ENCODE measurements around the gene GALK1.
A peak's percentile ranks its signal among the peaks of the same experiment; 100 is the strongest.
"Not testable (repeated sequence)": the region's sequence is repeated elsewhere in the genome, so short reads cannot be mapped to it uniquely, and the experiment has no call there.

Gene GALK1

DNA sequence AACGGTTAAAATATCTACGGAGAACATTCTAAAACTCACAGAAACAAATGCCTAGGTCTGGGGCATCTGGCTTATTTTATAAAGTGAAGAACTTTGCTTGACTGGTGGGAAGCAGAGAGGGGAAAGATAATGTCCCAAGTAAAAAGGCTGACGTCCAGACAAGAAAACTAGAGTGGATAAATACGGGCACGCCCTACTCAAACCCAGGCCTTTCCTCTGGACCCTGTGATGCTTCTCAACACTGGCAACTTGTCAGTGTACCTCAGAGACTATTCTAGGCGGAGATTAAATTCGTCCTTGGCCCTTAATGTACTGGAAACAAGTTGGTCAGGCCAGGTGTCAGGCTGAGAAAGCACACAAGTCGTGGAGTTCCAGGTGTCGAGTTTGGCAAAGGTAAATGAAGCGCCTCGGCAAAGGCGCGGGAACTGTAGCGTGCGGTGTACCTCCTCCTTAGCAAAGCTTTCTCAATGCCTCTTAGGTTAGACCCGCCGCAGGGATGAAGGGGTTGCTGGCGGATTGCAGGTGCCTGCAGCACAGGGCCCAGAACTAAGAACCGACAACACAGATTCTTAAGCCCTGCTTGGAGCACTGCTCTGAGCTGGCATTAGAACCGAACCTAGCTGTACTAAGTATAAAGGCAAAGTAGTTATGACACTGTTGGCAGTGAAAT is 18.9 kb upstream of the GALK1 start:
- no peak for DNase-seq

DNA sequence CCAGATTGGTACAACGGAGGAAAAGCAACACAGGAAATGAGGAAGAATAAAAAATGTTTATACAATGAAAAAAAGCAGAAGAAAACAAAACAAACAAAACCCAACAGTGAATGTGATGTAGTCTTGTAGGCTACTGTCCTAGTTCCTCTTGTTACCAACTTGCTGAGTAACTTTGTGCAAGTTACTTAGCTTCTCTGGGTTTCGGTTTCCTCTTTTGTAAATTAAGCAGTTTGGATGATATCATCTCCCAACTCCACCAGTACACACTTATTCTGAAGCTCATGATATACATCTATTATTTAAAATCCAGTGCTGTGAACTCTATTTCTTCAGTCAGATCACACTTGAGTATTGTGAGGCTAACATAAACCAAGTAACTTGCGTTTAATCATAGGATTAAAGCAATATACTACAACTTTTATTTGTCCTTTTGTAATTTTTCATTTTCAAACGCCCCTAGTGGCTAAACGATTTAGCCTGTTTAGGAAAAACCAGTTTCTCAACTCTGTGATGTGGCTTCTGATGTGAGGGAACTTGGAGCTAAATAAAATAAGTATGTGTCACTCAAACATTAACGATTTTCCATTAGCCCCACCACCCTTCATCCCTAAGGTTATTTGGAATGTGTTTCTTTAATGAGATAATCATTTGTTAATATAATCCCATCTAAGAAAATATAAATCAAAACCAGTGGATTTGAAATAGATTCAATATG is 18.2 kb upstream of the GALK1 start:
- no peak for DNase-seq

DNA sequence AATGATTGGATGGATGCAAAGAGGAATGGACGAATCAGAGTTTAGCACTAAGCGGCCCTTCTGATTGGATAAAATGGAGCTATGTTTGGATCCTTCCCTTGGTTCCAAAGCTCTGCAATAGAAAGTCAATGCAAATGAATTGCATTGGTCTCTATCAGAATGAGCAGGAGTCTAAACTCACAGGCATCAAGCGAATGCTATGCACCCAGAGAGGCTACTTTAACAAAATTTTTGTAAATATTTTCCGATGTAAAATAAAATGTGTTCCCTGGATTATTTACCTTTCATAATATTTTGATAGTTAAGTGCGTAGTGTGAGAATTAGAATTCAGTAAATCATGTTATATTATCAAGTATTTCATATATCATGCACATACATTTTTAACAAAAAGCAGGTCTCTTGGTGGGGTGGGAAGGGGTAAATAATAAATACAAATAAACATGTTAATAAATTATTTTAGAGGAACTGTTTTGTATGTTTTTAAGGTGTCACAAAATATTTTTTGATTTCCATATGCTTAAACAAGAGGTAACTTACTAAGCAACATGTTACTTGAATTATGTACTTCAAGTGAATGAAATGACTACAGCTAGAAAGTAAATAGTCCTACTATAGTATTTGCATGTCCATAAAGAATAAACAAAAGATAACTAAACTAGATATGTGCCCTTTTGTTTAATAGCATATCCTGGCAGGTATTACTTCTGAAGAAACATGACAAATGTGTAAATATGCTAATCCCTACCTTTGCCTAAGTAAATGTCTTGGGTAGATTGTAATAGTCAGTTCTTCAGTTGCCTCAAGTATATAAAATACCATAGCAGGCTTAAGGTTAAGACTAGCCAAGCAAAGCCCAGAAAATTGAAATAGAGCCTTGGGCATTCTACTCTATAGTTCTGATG is 15.2 kb upstream of the GALK1 start:
- DNase-seq = no peak

DNA sequence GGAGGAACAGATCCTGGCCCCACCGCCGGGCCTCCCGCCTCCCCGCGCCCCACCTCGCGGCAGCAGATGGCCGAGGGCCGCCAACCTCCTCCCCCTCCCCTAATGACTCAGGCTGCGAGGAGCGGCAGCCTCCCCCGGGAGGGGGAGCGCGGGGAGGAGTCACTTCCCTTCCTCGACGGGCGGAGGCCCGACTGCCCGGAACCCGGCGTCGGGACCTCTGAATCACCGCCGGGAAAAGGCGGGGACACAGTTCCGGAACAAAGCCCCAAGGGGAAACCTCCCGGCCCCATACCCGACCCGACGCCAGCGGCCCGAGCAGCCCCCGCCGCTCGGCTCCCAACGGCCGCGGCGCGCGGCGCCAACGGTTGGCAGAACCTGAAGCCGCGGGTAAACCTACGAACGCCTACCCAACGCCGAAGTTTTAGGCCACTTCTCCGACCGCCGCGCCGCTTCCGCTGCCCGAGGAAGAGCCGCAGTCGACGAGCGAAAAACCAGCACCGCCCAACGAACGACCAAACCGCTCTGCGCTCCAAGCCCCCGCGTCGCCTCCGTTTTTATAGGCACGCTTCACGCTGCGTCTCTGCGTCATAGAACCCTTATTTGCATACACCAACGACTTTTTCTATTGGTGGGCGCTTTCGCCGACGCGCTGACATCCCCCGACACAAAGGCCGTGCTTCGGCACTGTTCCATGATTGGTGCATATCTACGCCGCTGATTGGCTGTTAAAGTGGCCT is 14.4 kb upstream of the GALK1 start:
- peak; percentile 96 for DNase-seq

- DNase-seq = no peak
Measured at GRCh38 chr17:75778861-75779249, 13.9 kb upstream of the GALK1 start.

GRCh38 chr17:75778066-75778860 is 13.3 kb upstream of the GALK1 start:
- not testable (repeated sequence) for DNase-seq

GRCh38 chr17:75777296-75777922 is 12.4 kb upstream of the GALK1 start:
- DNase-seq = no peak

- no peak for DNase-seq
Measured at GRCh38 chr17:75776386-75777295, 11.6 kb upstream of the GALK1 start.

- no peak for DNase-seq
Measured at GRCh38 chr17:75774991-75775668, 10.1 kb upstream of the GALK1 start.

DNA sequence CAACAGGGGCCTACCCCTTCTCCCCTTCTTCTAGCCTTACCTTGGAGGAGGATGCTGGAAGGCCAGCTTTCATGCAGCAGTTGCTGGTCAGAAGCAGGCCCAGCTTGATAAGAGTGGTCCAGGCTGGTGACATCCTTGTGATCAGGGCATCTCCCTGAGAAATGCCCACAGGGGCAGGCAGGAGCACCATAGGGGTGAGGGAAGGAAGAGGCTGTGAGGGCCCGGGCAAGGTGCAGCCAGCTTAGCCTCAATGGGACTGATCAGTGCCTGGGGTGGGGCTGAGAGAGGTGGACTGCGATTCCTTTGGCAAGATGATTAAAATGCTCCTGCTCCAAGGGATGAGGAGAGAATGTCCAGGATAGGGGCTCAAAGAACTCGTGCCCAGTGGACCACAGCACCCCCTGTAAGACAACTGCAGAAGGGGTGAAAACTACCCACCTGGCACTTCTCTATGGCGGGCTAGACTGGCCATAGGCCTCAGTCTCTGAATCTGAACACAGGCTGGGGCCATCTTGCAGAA is 9.5 kb upstream of the GALK1 start:
- DNase-seq = no peak

DNA sequence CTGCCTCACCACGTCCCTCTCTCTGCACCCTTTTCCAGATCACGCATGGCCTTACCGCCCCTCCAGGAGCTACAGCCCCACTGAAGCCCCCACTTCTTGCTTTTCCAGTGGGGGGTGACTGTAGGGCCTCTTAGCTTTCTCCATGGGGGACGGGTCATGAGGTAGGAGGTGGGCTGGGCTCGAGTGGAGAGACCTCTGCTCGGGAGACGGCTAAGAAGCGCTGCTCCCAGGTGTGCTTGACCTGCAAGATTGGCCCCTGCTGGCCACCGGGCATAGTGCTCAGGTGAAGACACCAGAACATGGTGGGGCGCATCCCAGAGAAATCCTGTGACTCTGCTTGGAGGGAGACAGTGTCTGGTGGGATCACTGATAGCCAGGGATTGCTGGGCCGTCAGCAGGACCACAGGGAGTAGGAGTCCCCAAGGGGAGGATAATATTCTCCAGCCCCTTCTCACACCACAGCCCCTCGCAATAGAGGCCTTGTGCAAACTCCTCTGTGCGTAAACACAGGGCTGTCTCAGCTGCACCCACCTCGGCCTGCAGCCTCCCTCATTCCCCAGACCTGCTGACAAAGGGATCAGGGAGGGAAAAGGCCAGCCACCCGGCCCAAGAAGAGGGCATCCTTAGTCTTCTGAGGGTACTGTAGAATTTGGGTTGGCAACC is 8.9 kb upstream of the GALK1 start:
- DNase-seq = no peak

DNA sequence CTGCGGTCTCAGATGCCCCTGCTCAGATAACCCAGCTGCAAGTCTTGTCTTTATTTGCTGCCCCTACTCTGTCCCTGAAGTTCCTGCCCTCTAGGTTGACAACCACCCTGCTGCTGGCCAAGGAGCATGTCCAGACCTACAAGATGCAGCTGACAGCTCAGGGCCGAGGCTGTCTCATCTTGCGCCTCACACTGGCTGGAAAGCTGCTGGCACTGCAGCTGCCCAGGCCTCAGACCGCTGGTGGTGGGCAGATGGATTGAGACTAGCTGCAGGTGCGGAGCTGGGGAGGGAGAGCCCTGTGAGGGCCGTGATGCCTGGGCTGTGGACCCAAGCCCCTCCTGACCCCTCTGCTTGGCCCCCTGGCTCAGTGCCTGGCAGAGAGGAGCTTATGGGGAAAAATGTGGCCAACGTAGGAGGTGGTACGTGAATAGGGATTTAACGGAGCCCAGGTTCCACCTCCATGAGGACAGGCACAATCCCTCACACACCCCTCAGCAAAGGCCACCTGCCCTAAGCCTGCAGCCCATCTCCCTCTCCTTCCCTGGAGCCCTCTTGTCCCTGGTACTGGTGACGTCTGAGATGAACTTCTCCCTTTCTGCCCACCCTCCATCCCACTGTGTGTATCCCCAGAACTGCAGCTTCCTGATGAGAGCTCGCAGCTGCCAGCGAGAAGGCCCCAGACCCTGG is 8.3 kb upstream of the GALK1 start:
- DNase-seq = no peak

GRCh38 chr17:75771334-75772281 is 6.6 kb upstream of the GALK1 start:
- no peak for DNase-seq

DNA sequence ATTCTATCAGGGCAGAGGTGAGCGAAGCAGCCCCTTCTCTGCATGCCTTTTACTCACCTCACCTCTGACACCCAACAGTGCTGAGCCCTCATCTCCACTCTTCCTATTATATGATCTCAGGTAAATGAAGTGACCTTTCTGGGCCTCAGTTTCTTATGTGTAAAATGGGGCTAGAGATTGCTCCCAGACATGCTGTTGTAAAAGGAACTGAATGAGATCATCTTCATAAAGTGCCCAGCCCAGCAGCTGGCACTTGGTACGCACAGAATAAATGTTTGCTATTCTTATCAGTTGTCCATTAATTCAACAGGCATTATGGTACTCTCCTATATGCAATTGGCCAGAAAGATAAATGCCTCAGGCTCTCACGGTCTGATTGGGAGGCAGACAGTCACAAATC is 4.5 kb upstream of the GALK1 start:
- no peak for DNase-seq

DNA sequence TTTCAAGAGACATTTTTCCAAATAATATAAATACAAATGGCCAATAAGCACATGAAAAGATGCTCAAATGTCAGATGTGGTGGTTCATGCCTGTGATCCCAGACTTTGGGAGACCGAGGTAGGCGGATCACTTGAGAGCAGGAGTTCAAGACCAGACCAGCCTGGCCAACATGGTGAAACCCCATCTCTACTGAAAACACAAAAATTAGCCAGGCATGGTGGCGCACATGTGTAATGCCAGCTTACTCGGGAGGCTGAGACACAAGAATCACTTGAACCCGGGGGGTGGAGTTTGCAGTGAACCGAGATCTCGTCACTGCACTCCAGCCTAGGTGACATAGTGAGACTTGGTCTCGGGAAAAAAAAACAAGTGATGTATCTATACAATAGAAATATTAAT is 2.9 kb upstream of the GALK1 start:
- DNase-seq = no peak

GRCh38 chr17:75765981-75766380 is 989 bp upstream of the GALK1 start:
- DNase-seq = no peak

GRCh38 chr17:75764417-75764710 is 628 bp downstream of the GALK1 start:
- DNase-seq = no peak
